ENCODE results near the gene AK4. TPM values are rescaled to one million over a fixed set of nuclear protein-coding genes. Genes with fewer than 3 reads are reported as not detected.
A peak's percentile ranks its signal among the peaks of the same experiment; 100 is the strongest.

The AK4 gene
- total RNA-seq, 3 donors from 2014 or later: 18.2 to 47.3 (median 41.0) TPM

DNA sequence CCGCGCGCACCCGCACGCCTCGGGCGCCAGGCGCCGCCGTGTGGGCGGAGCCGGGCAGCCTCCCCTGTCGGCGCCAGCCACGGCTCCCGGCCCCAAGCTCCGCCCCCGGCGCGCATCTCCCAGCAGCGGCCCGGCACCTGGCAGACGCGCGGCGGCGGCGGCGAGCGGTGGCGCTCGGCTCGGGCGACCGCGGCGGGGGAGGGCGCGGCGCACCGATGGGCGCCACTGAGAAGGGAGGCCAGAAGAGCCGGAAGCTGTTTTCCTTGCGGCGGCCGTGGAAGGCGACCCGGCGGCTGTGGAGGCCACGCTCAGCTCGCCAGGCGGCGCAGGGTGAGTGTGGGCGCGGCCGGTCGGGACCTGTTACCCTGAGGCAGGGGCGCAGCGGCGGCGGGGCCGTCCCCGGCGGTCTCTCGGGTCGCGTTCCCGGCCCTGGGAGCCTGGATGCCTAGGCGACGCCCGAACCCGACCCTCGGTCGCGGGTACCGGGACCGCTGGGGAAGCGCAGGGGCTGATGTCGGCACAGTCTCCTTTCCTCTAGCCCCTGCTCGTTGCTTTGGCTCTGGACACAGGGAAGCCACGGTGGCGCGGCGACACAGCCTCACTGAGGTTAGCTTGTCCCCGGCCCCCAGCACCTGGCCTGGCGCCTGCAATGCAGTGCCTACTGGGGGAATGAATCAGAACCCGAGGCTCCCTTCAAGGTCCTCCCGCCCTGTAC is 106.5 kb downstream of the AK4 start:
- Histone ChIP-seq H3K9me3 (no peaks in the 10 kb centered on the region), H3K4me1 (peaks cover 5 to 8% of the 10 kb centered on the region in 2 donors), H3K4me3 (peak overlapping the region; percentile 68 to 94 (median 78)), H3K27me3 (no peaks in the 10 kb centered on the region), H3K36me3 (no peaks in the 10 kb centered on the region), H3K27ac (peak overlapping the region; percentile 40 to 73)
- TF ChIP-seq POLR2AphosphoS5 (IDR thresholded peaks at IDR 0.05) (no peak), POLR2A (IDR thresholded peaks at IDR 0.05) (no peak)
- TF ChIP-seq, protein P1, sequence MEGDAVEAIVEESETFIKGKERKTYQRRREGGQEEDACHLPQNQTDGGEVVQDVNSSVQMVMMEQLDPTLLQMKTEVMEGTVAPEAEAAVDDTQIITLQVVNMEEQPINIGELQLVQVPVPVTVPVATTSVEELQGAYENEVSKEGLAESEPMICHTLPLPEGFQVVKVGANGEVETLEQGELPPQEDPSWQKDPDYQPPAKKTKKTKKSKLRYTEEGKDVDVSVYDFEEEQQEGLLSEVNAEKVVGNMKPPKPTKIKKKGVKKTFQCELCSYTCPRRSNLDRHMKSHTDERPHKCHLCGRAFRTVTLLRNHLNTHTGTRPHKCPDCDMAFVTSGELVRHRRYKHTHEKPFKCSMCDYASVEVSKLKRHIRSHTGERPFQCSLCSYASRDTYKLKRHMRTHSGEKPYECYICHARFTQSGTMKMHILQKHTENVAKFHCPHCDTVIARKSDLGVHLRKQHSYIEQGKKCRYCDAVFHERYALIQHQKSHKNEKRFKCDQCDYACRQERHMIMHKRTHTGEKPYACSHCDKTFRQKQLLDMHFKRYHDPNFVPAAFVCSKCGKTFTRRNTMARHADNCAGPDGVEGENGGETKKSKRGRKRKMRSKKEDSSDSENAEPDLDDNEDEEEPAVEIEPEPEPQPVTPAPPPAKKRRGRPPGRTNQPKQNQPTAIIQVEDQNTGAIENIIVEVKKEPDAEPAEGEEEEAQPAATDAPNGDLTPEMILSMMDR (IDR thresholded peaks at IDR 0.05): no peak
- intact Hi-C loops (cut with DNase I; ENCODE audit: low total_unique reads): no loop called here
- DNase-seq (ENCODE audit: low spot score in 2 of 2): peak; percentile 57 to 68

DNA sequence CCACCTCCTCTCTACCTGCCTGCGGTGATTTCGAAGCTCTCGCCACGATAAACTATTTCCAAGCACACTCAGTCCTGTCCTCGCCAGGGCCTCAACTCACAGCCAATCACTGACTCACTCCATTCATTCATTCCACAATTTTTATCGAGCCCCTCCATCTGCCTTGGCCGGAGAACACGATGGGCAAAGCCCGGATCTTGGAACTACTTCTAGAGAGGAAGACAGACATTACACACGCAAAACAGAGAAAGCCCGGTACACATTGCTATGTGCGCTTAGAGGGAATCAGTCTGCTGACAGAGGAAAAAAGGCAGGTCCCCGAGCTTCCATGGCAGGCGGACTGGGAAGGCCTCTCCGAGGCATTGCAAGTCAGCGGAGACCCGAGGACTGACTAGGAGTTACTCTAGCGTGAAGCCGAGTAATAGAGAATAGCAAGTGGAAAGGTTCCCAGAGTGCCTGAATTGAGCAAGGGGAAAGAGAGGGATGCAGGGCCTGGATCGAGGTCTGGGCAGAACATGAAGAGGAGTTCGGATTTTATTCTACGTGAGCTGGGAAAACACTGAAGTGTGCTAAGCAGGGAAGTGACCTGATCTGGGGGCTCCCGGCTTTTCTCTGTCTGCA is 107.1 kb downstream of the AK4 start:
- peak overlapping the region; percentile 40 to 73 for H3K27ac ChIP-seq
- no peak for TF ChIP-seq POLR2AphosphoS5 (IDR thresholded peaks at IDR 0.05)
- no peak for TF ChIP-seq POLR2A (IDR thresholded peaks at IDR 0.05)
- TF ChIP-seq, protein P1 (IDR thresholded peaks at IDR 0.05): no peak
- H3K36me3 ChIP-seq: no peaks in the 10 kb centered on the region
- H3K4me3 ChIP-seq: peak overlapping the region; percentile 68 to 94 (median 78)
- no peak for DNase-seq (ENCODE audit: low spot score in 2 of 2)
- peaks cover 5 to 8% of the 10 kb centered on the region in 2 donors for H3K4me1 ChIP-seq
- intact Hi-C loops (cut with DNase I; ENCODE audit: low total_unique reads): no loop called here
- no peaks in the 10 kb centered on the region for H3K27me3 ChIP-seq
- H3K9me3 ChIP-seq: no peaks in the 10 kb centered on the region

DNA sequence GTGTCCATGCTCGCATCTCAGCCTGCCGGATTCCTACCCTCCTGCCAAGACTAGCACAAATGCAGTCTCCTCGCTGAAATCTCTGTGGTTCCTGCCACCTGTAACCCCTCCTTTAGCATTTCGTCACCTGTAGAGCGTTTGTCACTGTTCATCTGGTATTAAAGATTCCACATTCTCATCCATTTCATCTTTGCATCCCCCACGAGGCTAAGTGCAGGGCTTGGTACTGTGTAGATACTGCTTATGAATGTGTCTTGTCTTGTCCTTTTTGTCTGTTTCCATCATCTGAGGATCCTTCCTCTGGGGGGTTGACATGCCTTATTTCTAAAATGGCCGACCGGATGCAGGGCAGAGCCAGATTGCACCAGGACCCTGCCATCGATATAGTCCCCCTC is 107.7 kb downstream of the AK4 start:
- Histone ChIP-seq H3K36me3 (no peaks in the 10 kb centered on the region), H3K27ac (no peak overlapping the region), H3K9me3 (no peaks in the 10 kb centered on the region), H3K4me3 (peak overlapping the region; percentile 68 to 94 (median 78)), H3K27me3 (no peaks in the 10 kb centered on the region), H3K4me1 (peaks cover 5 to 8% of the 10 kb centered on the region in 2 donors)
- no peak for DNase-seq (ENCODE audit: low spot score in 2 of 2)
- TF ChIP-seq POLR2A (IDR thresholded peaks at IDR 0.05) (no peak), POLR2AphosphoS5 (IDR thresholded peaks at IDR 0.05) (no peak)
- intact Hi-C loops (cut with DNase I; ENCODE audit: low total_unique reads): no loop called here

DNA sequence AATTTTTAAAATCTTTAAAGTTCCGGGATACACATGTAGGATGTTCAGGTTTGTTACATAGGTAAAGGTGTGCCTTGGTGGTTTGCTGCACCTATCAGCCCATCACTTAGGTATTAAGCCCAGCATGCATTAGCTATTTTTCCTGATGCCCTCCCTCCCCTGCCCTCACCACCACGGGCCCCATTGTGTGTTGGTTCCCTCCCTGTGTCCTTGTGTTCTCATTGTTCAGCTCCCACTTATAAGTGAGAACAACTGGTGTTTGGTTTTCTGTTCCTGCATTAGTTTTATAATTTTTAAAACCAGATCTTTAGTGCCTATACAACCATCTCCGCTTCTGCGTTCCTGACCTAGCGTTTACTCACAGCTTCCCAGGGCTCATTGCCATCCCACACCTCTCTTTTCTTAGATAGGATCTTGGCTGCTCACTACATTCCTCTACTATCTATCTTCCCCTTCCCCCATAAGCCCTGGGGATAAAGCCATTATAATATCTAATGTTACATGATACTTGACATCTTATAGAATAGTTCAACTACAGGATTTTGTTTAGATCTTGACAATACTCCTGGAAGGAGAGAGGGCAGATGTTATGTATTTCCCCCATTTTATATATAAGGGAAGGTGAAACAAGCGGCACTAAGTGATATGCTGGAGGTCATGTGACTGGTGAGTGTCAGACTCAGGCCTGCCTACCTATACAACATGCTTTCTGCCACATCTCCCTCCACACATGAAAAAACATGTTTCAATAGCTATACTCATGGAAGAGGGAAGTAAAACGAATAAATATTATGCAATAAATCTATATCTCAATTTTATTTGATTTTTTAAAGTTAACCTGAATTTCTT is 109.1 kb downstream of the AK4 start:
- DNase-seq (ENCODE audit: low spot score in 2 of 2): no peak
- intact Hi-C loops (cut with DNase I; ENCODE audit: low total_unique reads): no loop called here
- Histone ChIP-seq H3K27me3 (no peaks in the 10 kb centered on the region), H3K4me1 (peaks cover 5 to 8% of the 10 kb centered on the region in 2 donors), H3K4me3 (no peak overlapping the region), H3K36me3 (no peaks in the 10 kb centered on the region), H3K27ac (no peak overlapping the region), H3K9me3 (no peaks in the 10 kb centered on the region)
- no peak for TF ChIP-seq POLR2A (IDR thresholded peaks at IDR 0.05)
- TF ChIP-seq POLR2AphosphoS5 (IDR thresholded peaks at IDR 0.05): no peak
- TF ChIP-seq, protein P1 (IDR thresholded peaks at IDR 0.05): no peak

DNA sequence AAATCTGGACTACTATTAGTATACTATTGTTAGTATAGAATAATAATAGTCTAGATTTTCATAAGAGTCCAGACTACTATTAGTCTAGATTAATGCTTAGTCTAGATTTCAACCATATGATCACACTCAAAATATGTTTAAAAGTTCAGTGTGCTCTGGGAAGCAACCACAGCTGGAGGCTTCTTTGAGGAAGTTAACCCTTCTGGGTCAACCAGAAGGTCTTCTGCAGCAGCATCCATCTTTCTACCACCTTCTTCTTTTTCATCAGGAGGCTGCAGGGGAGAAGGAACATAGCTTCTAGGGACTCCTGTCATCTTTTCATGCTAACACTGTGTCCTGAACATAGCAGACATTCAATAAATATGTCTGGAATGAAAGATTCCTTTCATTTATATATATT is 110.1 kb downstream of the AK4 start:
- intact Hi-C loops (cut with DNase I; ENCODE audit: low total_unique reads): no loop called here
- TF ChIP-seq POLR2AphosphoS5 (IDR thresholded peaks at IDR 0.05): no peak

More for the DNA sequence above, 110.1 kb downstream of the AK4 start:
- no peak overlapping the region for H3K27ac ChIP-seq
- no peaks in the 10 kb centered on the region for H3K27me3 ChIP-seq
- no peaks in the 10 kb centered on the region for H3K36me3 ChIP-seq
- H3K9me3 ChIP-seq: no peaks in the 10 kb centered on the region
- peaks cover 5 to 8% of the 10 kb centered on the region in 2 donors for H3K4me1 ChIP-seq
- H3K4me3 ChIP-seq: no peak overlapping the region
- no peak for DNase-seq (ENCODE audit: low spot score in 2 of 2)

All from breast epithelium (tissue), 4 donors.